B cell (primary cell): ENCODE data around the gene P2RX7.

ENCODE experiments used
- CTCF ChIP-seq: fragments of 200-600 bp; IDR thresholded peaks from one replicate; pipeline ENCODE4 v1.8.0; 2022; ENCODE audit warnings: antibody characterized with exemption, mild to moderate bottlenecking
- EZH2 ChIP-seq: IDR thresholded peaks from 2 replicates; pipeline ENCODE4 v1.6.1; 2012; ENCODE audit warnings: borderline replicate concordance, low read depth, mild to moderate bottlenecking, moderate library complexity, low read length; ENCODE audit not compliant: insufficient read depth, poor library complexity, severe bottlenecking

- TF ChIP-seq CTCF (no peak), EZH2 (no peak)
Observed at GRCh38 chr12:121187501-121187900, 54.8 kb downstream of the P2RX7 start.
